ENCODE results near the gene MOSMO.

DNA sequence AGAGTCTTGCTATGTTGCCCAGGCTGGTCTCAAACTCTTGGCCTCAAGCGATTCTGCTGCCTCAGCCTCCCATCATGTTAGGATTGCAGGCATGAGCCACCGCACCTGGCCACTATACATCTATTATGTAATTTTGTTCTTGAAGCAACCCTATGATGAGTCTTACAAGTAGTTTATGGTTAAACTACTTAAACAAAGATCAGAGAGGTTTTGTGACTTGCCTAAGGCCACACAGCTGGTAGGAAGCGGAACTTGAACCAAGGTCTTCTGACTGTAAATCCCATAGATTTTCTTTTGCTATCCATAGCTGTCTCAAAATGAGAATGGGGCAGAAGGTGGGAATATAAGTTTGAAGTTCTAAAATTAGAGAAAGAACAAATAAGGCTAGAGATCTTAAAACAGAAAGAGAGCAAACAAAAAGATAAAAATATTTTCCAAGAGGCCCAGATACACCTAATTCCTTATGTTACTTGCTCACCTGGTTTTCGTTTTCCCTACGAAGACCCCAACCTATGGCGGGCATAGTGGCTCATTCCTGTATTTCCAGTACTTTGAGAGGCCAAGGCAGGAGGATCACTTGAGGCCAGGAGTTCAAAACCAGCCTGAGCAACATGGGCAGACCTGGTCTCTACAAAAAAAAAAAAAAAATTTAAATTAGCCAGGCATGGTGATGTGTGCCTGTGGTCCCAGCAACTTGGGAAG, 116.8 kb downstream of the MOSMO start:
- TF ChIP-seq CTCF (IDR thresholded peaks at IDR 0.05 in 2 of 3, conservative IDR thresholded peaks at IDR 0.05 in 1 of 3; ENCODE audit: insufficient read depth in 2 of 3, low read depth in 1 of 3, low read length in 3 of 3), result no peak
- no peak for TF ChIP-seq ZFP1 (CRISPR knock-in tag; IDR thresholded peaks at IDR 0.05)
- TF ChIP-seq ZBTB43 (CRISPR knock-in tag; IDR thresholded peaks at IDR 0.05), result no peak
- TF ChIP-seq, protein P1, sequence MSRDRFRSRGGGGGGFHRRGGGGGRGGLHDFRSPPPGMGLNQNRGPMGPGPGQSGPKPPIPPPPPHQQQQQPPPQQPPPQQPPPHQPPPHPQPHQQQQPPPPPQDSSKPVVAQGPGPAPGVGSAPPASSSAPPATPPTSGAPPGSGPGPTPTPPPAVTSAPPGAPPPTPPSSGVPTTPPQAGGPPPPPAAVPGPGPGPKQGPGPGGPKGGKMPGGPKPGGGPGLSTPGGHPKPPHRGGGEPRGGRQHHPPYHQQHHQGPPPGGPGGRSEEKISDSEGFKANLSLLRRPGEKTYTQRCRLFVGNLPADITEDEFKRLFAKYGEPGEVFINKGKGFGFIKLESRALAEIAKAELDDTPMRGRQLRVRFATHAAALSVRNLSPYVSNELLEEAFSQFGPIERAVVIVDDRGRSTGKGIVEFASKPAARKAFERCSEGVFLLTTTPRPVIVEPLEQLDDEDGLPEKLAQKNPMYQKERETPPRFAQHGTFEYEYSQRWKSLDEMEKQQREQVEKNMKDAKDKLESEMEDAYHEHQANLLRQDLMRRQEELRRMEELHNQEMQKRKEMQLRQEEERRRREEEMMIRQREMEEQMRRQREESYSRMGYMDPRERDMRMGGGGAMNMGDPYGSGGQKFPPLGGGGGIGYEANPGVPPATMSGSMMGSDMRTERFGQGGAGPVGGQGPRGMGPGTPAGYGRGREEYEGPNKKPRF (IDR thresholded peaks at IDR 0.05; ENCODE audit: low read depth, low read length), result no peak
- no peak for TF ChIP-seq JUNB (CRISPR knock-in tag; conservative IDR thresholded peaks at IDR 0.05)
- TF ChIP-seq MTF1 (CRISPR knock-in tag; IDR thresholded peaks at IDR 0.05; ENCODE audit: borderline replicate concordance), result no peak
- no peak for TF ChIP-seq HEY1 (CRISPR knock-in tag; IDR thresholded peaks at IDR 0.05; ENCODE audit: borderline replicate concordance)
